DND-41 (cell line): Measurements from ENCODE around the gene ARRDC1.

ENCODE experiments used
- CTCF ChIP-seq: IDR thresholded peaks from 2 replicates; pipeline ENCODE4 v1.5.1; 2012; ENCODE audit warnings: borderline replicate concordance, low read length, moderate library complexity, mild to moderate bottlenecking; ENCODE audit not compliant: poor library complexity, severe bottlenecking; ENCODE audit errors: extremely low read depth
- EZH2 ChIP-seq: IDR thresholded peaks from 3 replicates; pipeline ENCODE4 v1.6.1; 2012; ENCODE audit warnings: borderline replicate concordance, low read depth, mild to moderate bottlenecking, moderate library complexity, low read length, inconsistent platforms; ENCODE audit not compliant: severe bottlenecking

- no peak for TF ChIP-seq CTCF
- no peak for TF ChIP-seq EZH2
These were observed 30.1 kb upstream of the ARRDC1 start for GRCh38 chr9:137575364-137575715.
